IMR-90 (cell line): ENCODE results near the gene LY6G6F. TPM values are rescaled to one million over a fixed set of nuclear protein-coding genes. Genes with fewer than 3 reads are reported as not detected.
A peak's percentile ranks its signal among the peaks of the same experiment; 100 is the strongest.

Experiments used
- ATAC-seq: fragments of 200-7000 bp; cut with Tn5 transposase; 2 replicates; pipeline ENCODE4 v1.9.1; 2020; ENCODE audit warnings: low read depth, mild to moderate bottlenecking, moderate library complexity
- BruUV-seq: library from RNA; stranded (reverse); fragments of 400-500 nt; replicated peaks from 2 replicates; lab custom pipeline; 2021; lab: Mats Ljungman, UMichigan
- CTCF ChIA-PET: fragments of 300-600 bp; formaldehyde crosslinking; extraction: SDS; loops from one replicate; lab custom pipeline; 2021; ENCODE audit warnings: antibody characterized with exemption; lab: Yijun Ruan, JAX
- POLR2A ChIA-PET: fragments of 300-600 bp; sonication (Branson Sonifier 250); formaldehyde crosslinking; loops from one replicate; lab custom pipeline; 2022; ENCODE audit warnings: antibody characterized with exemption; ENCODE audit not compliant: unreplicated experiment; lab: Charles Lee
- DNase-seq: peaks from one replicate; pipeline ENCODE4 v3.0.0; 2013
- H2AFZ ChIP-seq: replicated peaks from 2 replicates; pipeline ENCODE3; 2013; ENCODE audit warnings: low read length, mild to moderate bottlenecking; ENCODE audit not compliant: poor library complexity
- H2AK5ac ChIP-seq: 2 replicates; pipeline ENCODE4 v1.6.1; 2013; ENCODE audit warnings: low read depth, low read length, inconsistent platforms
- H2AK9ac ChIP-seq: replicated peaks from 2 replicates; pipeline ENCODE3; 2013; ENCODE audit warnings: mild to moderate bottlenecking, low read depth, low read length, moderate library complexity; ENCODE audit not compliant: poor library complexity
- H2BK120ac ChIP-seq: 2 replicates; pipeline ENCODE4 v1.6.1; 2013; ENCODE audit warnings: low read depth, low read length, inconsistent platforms
- H2BK15ac ChIP-seq: 3 replicates; pipeline ENCODE4 v1.6.1; 2013; ENCODE audit warnings: low read depth, low read length, inconsistent platforms
- H2BK20ac ChIP-seq: 2 replicates; pipeline ENCODE4 v1.6.1; 2013; ENCODE audit warnings: low read depth, mild to moderate bottlenecking, inconsistent platforms, low read length, moderate library complexity
- H2BK5ac ChIP-seq: 2 replicates; pipeline ENCODE4 v1.6.1; 2013; ENCODE audit warnings: mild to moderate bottlenecking, low read depth, low read length, inconsistent platforms; ENCODE audit not compliant: poor library complexity, severe bottlenecking
- H3K14ac ChIP-seq: replicated peaks from 2 replicates; pipeline ENCODE4 v1.6.1; 2013; ENCODE audit warnings: low read depth, low read length, inconsistent platforms
- H3K18ac ChIP-seq: 2 replicates; pipeline ENCODE4 v1.6.1; 2013; ENCODE audit warnings: low read depth, low read length, control low read depth
- H3K23ac ChIP-seq: 2 replicates; pipeline ENCODE4 v1.6.1; 2013; ENCODE audit warnings: low read depth, low read length, inconsistent platforms
- H3K27ac ChIP-seq: 2 replicates; pipeline ENCODE4 v1.5.1; 2013; ENCODE audit warnings: mild to moderate bottlenecking, control low read depth, low read length; ENCODE audit not compliant: insufficient read depth
- H3K27me3 ChIP-seq: 2 replicates; pipeline ENCODE4 v1.6.1; 2013; ENCODE audit warnings: low read length; ENCODE audit not compliant: control insufficient read depth, insufficient read depth
- H3K36me3 ChIP-seq: 2 replicates; pipeline ENCODE4 v1.6.1; 2013; ENCODE audit warnings: low read length, mixed read lengths; ENCODE audit not compliant: control insufficient read depth, insufficient read depth
- H3K4ac ChIP-seq: 2 replicates; pipeline ENCODE4 v1.6.1; 2013; ENCODE audit warnings: low read depth, low read length, inconsistent platforms
- H3K4me1 ChIP-seq: 2 replicates; pipeline ENCODE4 v1.6.1; 2013; ENCODE audit warnings: low read length, mixed read lengths; ENCODE audit not compliant: control insufficient read depth, insufficient read depth
- H3K4me2 ChIP-seq: 2 replicates; pipeline ENCODE4 v1.6.1; 2013; ENCODE audit warnings: low read depth, mild to moderate bottlenecking, control low read depth, low read length, moderate library complexity
- H3K4me3 ChIP-seq: 2 replicates; pipeline ENCODE4 v1.5.1; 2013; ENCODE audit warnings: low read depth, mild to moderate bottlenecking, control low read depth, low read length, moderate library complexity; ENCODE audit not compliant: insufficient read depth
- H3K56ac ChIP-seq: 2 replicates; pipeline ENCODE4 v1.6.1; 2013; ENCODE audit warnings: low read length, inconsistent platforms; ENCODE audit not compliant: insufficient read depth; ENCODE audit errors: extremely low read depth
- H3K79me1 ChIP-seq, 2 experiments: 2 replicates each; pipeline ENCODE4 v1.6.1; 2013; ENCODE audit warnings: low read length in 2 of 2, inconsistent platforms in 1 of 2, low read depth in 1 of 2
- H3K9ac ChIP-seq: 2 replicates; pipeline ENCODE4 v1.6.1; 2013; ENCODE audit warnings: low read depth, low read length, control low read depth
- H3K9me1 ChIP-seq: 2 replicates; pipeline ENCODE4 v1.6.1; 2013; ENCODE audit warnings: low read length, inconsistent platforms; ENCODE audit not compliant: insufficient read depth
- H3K9me3 ChIP-seq: 2 replicates; pipeline ENCODE4 v1.6.1; 2013; ENCODE audit warnings: low read length; ENCODE audit not compliant: control insufficient read depth, insufficient read depth
- H4K20me1 ChIP-seq: 2 replicates; pipeline ENCODE4 v1.6.1; 2013; ENCODE audit warnings: low read length, inconsistent platforms; ENCODE audit not compliant: insufficient read depth
- H4K5ac ChIP-seq: 2 replicates; pipeline ENCODE4 v1.6.1; 2013; ENCODE audit warnings: mild to moderate bottlenecking, low read depth, low read length, control low read depth
- H4K8ac ChIP-seq, 2 experiments: 2 replicates each; pipeline ENCODE4 v1.6.1; 2013; ENCODE audit warnings: low read depth in 2 of 2, low read length in 2 of 2, control low read depth in 1 of 2, inconsistent platforms in 1 of 2
- H4K91ac ChIP-seq: 2 replicates; pipeline ENCODE4 v1.6.1; 2013; ENCODE audit warnings: low read depth, low read length, inconsistent platforms; ENCODE audit not compliant: insufficient read depth
- BHLHE40 ChIP-seq: fragments of 150-350 bp; IDR thresholded peaks from 2 replicates; pipeline ENCODE4 v1.6.1; 2016; ENCODE audit warnings: mild to moderate bottlenecking, low read depth, low read length
- CEBPB ChIP-seq: IDR thresholded peaks from 2 replicates; pipeline ENCODE4 v1.6.1; 2012; ENCODE audit warnings: low read depth, low read length, improper control_type of control experiment
- ELK1 ChIP-seq: fragments of 150-350 bp; IDR thresholded peaks from 2 replicates; pipeline ENCODE4 v1.6.1; 2016; ENCODE audit warnings: low read depth, mild to moderate bottlenecking, low read length, moderate library complexity, borderline replicate concordance
- FOS ChIP-seq: fragments of 150-350 bp; IDR thresholded peaks from 2 replicates; pipeline ENCODE4 v1.6.1; 2016; ENCODE audit warnings: low read depth, low read length
- MAFK ChIP-seq: IDR thresholded peaks from 2 replicates; pipeline ENCODE4 v1.6.1; 2012; ENCODE audit warnings: low read depth, low read length, improper control_type of control experiment
- MAZ ChIP-seq: IDR thresholded peaks from 2 replicates; pipeline ENCODE4 v1.6.1; 2012; ENCODE audit warnings: low read depth, mild to moderate bottlenecking, low read length, improper control_type of control experiment, moderate library complexity, borderline replicate concordance
- MXI1 ChIP-seq: IDR thresholded peaks from 2 replicates; pipeline ENCODE4 v1.6.1; 2012; ENCODE audit warnings: low read depth, mild to moderate bottlenecking, low read length, moderate library complexity, borderline replicate concordance
- NFE2L2 ChIP-seq: fragments of 150-350 bp; IDR thresholded peaks from 2 replicates; pipeline ENCODE4 v1.6.1; 2016; ENCODE audit warnings: low read depth, mild to moderate bottlenecking, low read length
- POLR2A ChIP-seq: IDR thresholded peaks from 2 replicates; pipeline ENCODE4 v1.6.1; 2012; ENCODE audit warnings: mild to moderate bottlenecking, low read depth, low read length
- RAD21 ChIP-seq: IDR thresholded peaks from 2 replicates; pipeline ENCODE4 v1.6.1; 2012; ENCODE audit warnings: low read length, improper control_type of control experiment
- RCOR1 ChIP-seq: IDR thresholded peaks from 2 replicates; pipeline ENCODE4 v1.6.1; 2012; ENCODE audit warnings: mild to moderate bottlenecking, low read length, improper control_type of control experiment; ENCODE audit not compliant: insufficient replicate concordance
- RFX5 ChIP-seq: IDR thresholded peaks from 2 replicates; pipeline ENCODE4 v1.8.0; 2012; ENCODE audit warnings: low read depth, mild to moderate bottlenecking, low read length, moderate library complexity
- SMC3 ChIP-seq: fragments of 150-350 bp; IDR thresholded peaks from 2 replicates; pipeline ENCODE4 v1.6.1; 2016; ENCODE audit warnings: low read depth, mild to moderate bottlenecking, antibody characterized with exemption, low read length, moderate library complexity
- WGBS, 2 experiments: methylation state at CpG; one replicate each; pipeline versions ENCODE4 v1.1.5 to v1.1.7; 2013; ENCODE audit warnings: missing lambda C conversion rate in 2 of 2; ENCODE audit not compliant: insufficient read length in 1 of 2; ENCODE audit errors: extremely low coverage in 2 of 2; 5-methylcytosine and 5-hydroxymethylcytosine counted together
- dilution Hi-C: fragments of 300-500 bp; cut with HindIII; formaldehyde crosslinking; loops from one replicate; pipeline ENCODE4 v1.14.3; 2018; ENCODE audit warnings: low sequenced_read_pairs; ENCODE audit not compliant: unreplicated experiment
- in situ Hi-C: fragments of 300-500 bp; cut with MboI; formaldehyde crosslinking; loops from 3 replicates; pipeline ENCODE4 v1.14.3; 2019; ENCODE audit warnings: low sequenced_read_pairs, inconsistent platforms, mixed read lengths
- intact Hi-C: fragments of 100-400 bp; cut with micrococcal nuclease; formaldehyde crosslinking; loops from 2 replicates; pipeline ENCODE4 v1.10.0; 2022
- polyA plus RNA-seq, 3 experiments: library from polyadenylated mRNA; depleted of rRNA; stranded (reverse); fragments of >200 nt; gene quantifications; 2 replicates each; pipeline ENCODE4 v1.2.3, GENCODE V29; 2012; ENCODE audit warnings: low replicate concordance in 1 of 3
- total RNA-seq: library from RNA; depleted of rRNA; stranded (reverse); fragments of >200 nt; gene quantifications from 2 replicates; pipeline ENCODE4 v1.2.3, GENCODE V29; 2012
- TF ChIP-seq, protein P1 (sequence below): fragments of 150-350 bp; IDR thresholded peaks from 2 replicates; pipeline ENCODE4 v1.6.1; 2017; ENCODE audit warnings: mild to moderate bottlenecking, antibody characterized with exemption, low read length, low read depth
- TF ChIP-seq, protein P2 (sequence below): conservative IDR thresholded peaks from 2 replicates; pipeline ENCODE4 v1.5.1; 2012; ENCODE audit warnings: mild to moderate bottlenecking, low read depth, low read length, improper control_type of control experiment

LY6G6F gene
- total and polyA plus RNA-seq, 2 of the 4 experiments (the other 2 are of a cell fraction) = not detected

DNA sequence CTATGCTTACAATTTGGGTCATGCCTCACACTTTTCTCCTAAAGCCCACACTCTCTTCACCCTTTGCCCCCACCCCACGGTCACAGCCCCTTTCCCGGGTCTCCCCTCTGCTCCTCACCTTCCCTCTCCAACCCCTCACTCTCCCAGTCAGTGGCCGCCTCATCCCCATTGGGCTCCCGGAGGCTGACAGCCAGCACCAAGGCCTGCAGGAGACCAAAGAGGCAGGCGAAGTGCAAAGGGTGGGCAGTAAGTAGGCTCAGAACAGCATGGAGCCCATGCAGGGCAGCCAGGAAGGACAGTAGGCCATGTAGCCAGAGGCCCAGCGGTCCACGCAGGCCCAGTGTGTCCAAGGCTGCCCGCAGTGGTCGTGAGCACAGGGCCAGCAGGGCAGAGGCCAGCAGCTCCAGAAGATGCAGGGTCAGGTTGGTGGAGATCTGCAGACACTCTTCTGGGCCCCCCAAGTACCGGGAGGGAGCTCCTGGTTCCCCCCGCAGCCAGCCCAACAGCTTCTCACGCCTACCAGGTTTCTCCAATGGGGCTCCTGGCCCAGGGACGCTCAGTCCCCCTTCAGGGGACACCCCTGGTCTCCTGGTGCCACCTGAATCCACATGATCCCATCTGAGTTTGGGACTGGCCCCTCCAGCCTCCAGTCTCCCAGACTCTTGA, 47.5 kb upstream of the LY6G6F start:
- dilution Hi-C loops = no loop called here
- no peak overlapping the region for H2BK5ac ChIP-seq
- peak overlapping the region; percentile 87 for H3K4me2 ChIP-seq

More for the DNA sequence above, 47.5 kb upstream of the LY6G6F start:
- in situ Hi-C loops (no loop called here), intact Hi-C loops (no loop called here)
- Histone ChIP-seq H3K4ac (no peak overlapping the region), H3K79me1 (peaks cover 22 to 77% of the 10 kb centered on the region in 2 experiments; a peak in 3 of 4 replicates), H3K36me3 (peaks cover 15% of the 10 kb centered on the region), H3K9me3 (no peaks in the 10 kb centered on the region), H4K91ac (no peak overlapping the region), H2AK9ac (peak overlapping the region; percentile 90), H3K27me3 (no peaks in the 10 kb centered on the region), H4K5ac (no peak overlapping the region), H3K4me1 (peaks cover 19% of the 10 kb centered on the region), H3K9me1 (peaks cover 17% of the 10 kb centered on the region; the same call in 1 of the 2 replicates), H4K8ac (no peak overlapping the region), H2BK15ac (no peak overlapping the region), H3K18ac (no peak overlapping the region), H3K23ac (0 out of 2 replicates have a peak overlapping the region, but pooled peaks have one; percentile 15), H2AFZ (no peak overlapping the region), H3K9ac (peak overlapping the region; percentile 98; the same call in 1 of the 2 replicates), H2BK120ac (no peak overlapping the region), H3K14ac (no peak overlapping the region), H2BK20ac (no peak overlapping the region), H4K20me1 (peaks cover 17% of the 10 kb centered on the region), H3K56ac (no peak overlapping the region), H2AK5ac (0 out of 2 replicates have a peak overlapping the region, but pooled peaks have one; percentile 65), H3K4me3 (no peak overlapping the region; the same call in 1 of the 2 replicates), H3K27ac (no peak overlapping the region)
- BruUV-seq = no TSS peak
- DNase-seq (no peak), ATAC-seq (no peak)
- CTCF ChIA-PET = no interaction called here
- POLR2A ChIA-PET = no interaction called here
- no peak for TF ChIP-seq CEBPB
- TF ChIP-seq RFX5 = no peak
- TF ChIP-seq RCOR1 = no peak
- TF ChIP-seq MAFK = no peak
- no peak for TF ChIP-seq FOS
- TF ChIP-seq SMC3 = no peak
- TF ChIP-seq BHLHE40 = no peak
- no peak for TF ChIP-seq RAD21
- TF ChIP-seq ELK1 = no peak
- TF ChIP-seq, protein P1, sequence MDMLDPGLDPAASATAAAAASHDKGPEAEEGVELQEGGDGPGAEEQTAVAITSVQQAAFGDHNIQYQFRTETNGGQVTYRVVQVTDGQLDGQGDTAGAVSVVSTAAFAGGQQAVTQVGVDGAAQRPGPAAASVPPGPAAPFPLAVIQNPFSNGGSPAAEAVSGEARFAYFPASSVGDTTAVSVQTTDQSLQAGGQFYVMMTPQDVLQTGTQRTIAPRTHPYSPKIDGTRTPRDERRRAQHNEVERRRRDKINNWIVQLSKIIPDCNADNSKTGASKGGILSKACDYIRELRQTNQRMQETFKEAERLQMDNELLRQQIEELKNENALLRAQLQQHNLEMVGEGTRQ = no peak
- TF ChIP-seq NFE2L2 = no peak
- TF ChIP-seq MXI1 = no peak
- no peak for TF ChIP-seq POLR2A
- TF ChIP-seq, protein P2, sequence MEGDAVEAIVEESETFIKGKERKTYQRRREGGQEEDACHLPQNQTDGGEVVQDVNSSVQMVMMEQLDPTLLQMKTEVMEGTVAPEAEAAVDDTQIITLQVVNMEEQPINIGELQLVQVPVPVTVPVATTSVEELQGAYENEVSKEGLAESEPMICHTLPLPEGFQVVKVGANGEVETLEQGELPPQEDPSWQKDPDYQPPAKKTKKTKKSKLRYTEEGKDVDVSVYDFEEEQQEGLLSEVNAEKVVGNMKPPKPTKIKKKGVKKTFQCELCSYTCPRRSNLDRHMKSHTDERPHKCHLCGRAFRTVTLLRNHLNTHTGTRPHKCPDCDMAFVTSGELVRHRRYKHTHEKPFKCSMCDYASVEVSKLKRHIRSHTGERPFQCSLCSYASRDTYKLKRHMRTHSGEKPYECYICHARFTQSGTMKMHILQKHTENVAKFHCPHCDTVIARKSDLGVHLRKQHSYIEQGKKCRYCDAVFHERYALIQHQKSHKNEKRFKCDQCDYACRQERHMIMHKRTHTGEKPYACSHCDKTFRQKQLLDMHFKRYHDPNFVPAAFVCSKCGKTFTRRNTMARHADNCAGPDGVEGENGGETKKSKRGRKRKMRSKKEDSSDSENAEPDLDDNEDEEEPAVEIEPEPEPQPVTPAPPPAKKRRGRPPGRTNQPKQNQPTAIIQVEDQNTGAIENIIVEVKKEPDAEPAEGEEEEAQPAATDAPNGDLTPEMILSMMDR = no peak
- no peak for TF ChIP-seq MAZ
- 100% methylated on average over 5 of the region's 13 CpGs; no CpG with 5 or more reads in 1 of the 2 experiments for WGBS, 2 experiments
